Endothelial cell of umbilical vein (primary cell): ENCODE measurements around the gene USH1C. TPM values are rescaled to one million over a fixed set of nuclear protein-coding genes. Genes with fewer than 3 reads are reported as not detected.

Experiments
- BruUV-seq: library from RNA; stranded (reverse); fragments of 400-500 nt; replicated peaks from 2 replicates; lab custom pipeline; 2021; lab: Mats Ljungman, UMichigan
- CTCF ChIA-PET: fragments of 300-600, 350-600 bp; sonication (Branson Sonifier 250); formaldehyde crosslinking; loops from one replicate; lab custom pipeline; 2021; ENCODE audit warnings: antibody characterized with exemption, inconsistent platforms; lab: Charles Lee
- POLR2A ChIA-PET: fragments of 300-600, 350-600 bp; sonication (Branson Sonifier 250); formaldehyde crosslinking; loops from one replicate; lab custom pipeline; 2021; ENCODE audit warnings: antibody characterized with exemption, inconsistent platforms; lab: Charles Lee
- DNase-seq: peaks from one replicate; pipeline ENCODE4 v3.0.0-alpha.2; 2011; ENCODE audit warnings: low read depth, low spot score
- FAIRE-seq: peaks from 2 replicates; lab custom pipeline; 2011; peaks lifted over from hg19 to GRCh38; lab: Jason Lieb, UNC
- H2AFZ ChIP-seq: 2 replicates; pipeline ENCODE4 v1.6.0; 2012; ENCODE audit warnings: low read depth, low read length, control low read depth, inconsistent platforms
- H3K27ac ChIP-seq: 2 replicates; pipeline ENCODE4 v1.5.1; 2011; ENCODE audit warnings: low read depth, mild to moderate bottlenecking, control low read depth, low read length, moderate library complexity; ENCODE audit not compliant: insufficient read depth
- H3K27me3 ChIP-seq, 2 experiments: 2 replicates each; pipeline versions ENCODE4 v1.6.0 to v1.6.1; 2011; ENCODE audit warnings: low read length in 2 of 2, mixed read lengths in 1 of 2; ENCODE audit not compliant: control insufficient read depth in 2 of 2, insufficient read depth in 2 of 2
- H3K36me3 ChIP-seq, 2 experiments: 2 replicates in 1 of 2; 3 replicates in 1 of 2; pipeline ENCODE4 v1.5.1; 2011; ENCODE audit warnings: low read length in 2 of 2, mild to moderate bottlenecking in 1 of 2, moderate library complexity in 1 of 2; ENCODE audit not compliant: control insufficient read depth in 2 of 2, insufficient read depth in 2 of 2; ENCODE audit errors: extremely low read depth in 1 of 2
- H3K4me1 ChIP-seq: 3 replicates; pipeline ENCODE4 v1.5.1; 2011; ENCODE audit warnings: mild to moderate bottlenecking, low read length; ENCODE audit not compliant: control insufficient read depth, insufficient read depth; ENCODE audit errors: extremely low read depth
- H3K4me2 ChIP-seq: 2 replicates; pipeline ENCODE4 v1.6.1; 2011; ENCODE audit warnings: low read length, control low read depth, mixed read lengths; ENCODE audit not compliant: insufficient read depth
- H3K4me3 ChIP-seq, 3 experiments: fragments of 200-600 bp in 1 of 3; sonication (generic), shearing (Covaris generic) in 1 of 3; replicated peaks in 1 of 3; 2 replicates each; pipeline ENCODE4 v1.5.1; 2011 to 2016; ENCODE audit warnings: control low read depth in 3 of 3, low read length in 3 of 3, mild to moderate bottlenecking in 2 of 3, inconsistent platforms in 1 of 3, low read depth in 1 of 3, moderate library complexity in 1 of 3; ENCODE audit not compliant: insufficient read depth in 1 of 3
- H3K79me2 ChIP-seq: 2 replicates; pipeline ENCODE4 v1.6.0; 2012; ENCODE audit warnings: low read length, inconsistent platforms; ENCODE audit not compliant: control insufficient read depth, insufficient read depth
- H3K9ac ChIP-seq: replicated peaks from 2 replicates; pipeline ENCODE3; 2011; ENCODE audit warnings: low read length, control low read depth; ENCODE audit not compliant: insufficient read depth; ENCODE audit errors: extremely low read depth
- H3K9me1 ChIP-seq: replicated peaks from 3 replicates; pipeline ENCODE4 v1.6.0; 2011; ENCODE audit warnings: mild to moderate bottlenecking, low read length; ENCODE audit not compliant: control insufficient read depth, insufficient read depth; ENCODE audit errors: extremely low read depth
- H3K9me3 ChIP-seq: replicated peaks from 2 replicates; pipeline ENCODE4 v1.5.1; 2012; ENCODE audit warnings: low read length, inconsistent platforms; ENCODE audit not compliant: control insufficient read depth, insufficient read depth
- H4K20me1 ChIP-seq: replicated peaks from 2 replicates; pipeline ENCODE3; 2011; ENCODE audit warnings: mild to moderate bottlenecking, low read length; ENCODE audit not compliant: control insufficient read depth, insufficient read depth; ENCODE audit errors: extremely low read depth
- CTCF ChIP-seq, 2 donors: IDR thresholded peaks; 1 replicate in 1 of 2; 2 replicates in 1 of 2; pipeline ENCODE4 v1.5.1; 2011; ENCODE audit warnings: low read length in 2 of 2, mild to moderate bottlenecking in 2 of 2, moderate library complexity in 2 of 2, control low read depth in 1 of 2, inconsistent platforms in 1 of 2, low read depth in 1 of 2; ENCODE audit not compliant: insufficient read depth in 1 of 2; ENCODE audit errors: extremely low read depth in 1 of 2
- EZH2 ChIP-seq: IDR thresholded peaks from 2 replicates; pipeline ENCODE4 v1.6.1; 2012; ENCODE audit warnings: borderline replicate concordance, low read depth, mild to moderate bottlenecking, moderate library complexity, low read length, inconsistent platforms; ENCODE audit not compliant: severe bottlenecking
- FOS ChIP-seq: IDR thresholded peaks from 2 replicates; pipeline ENCODE4 v1.6.1; 2011; ENCODE audit warnings: mild to moderate bottlenecking, low read length, moderate library complexity, borderline replicate concordance; ENCODE audit not compliant: insufficient read depth
- GATA2 ChIP-seq: IDR thresholded peaks from 2 replicates; pipeline ENCODE4 v1.7.0; 2011; ENCODE audit warnings: low read depth, mild to moderate bottlenecking, moderate library complexity, mixed read lengths, low read length; ENCODE audit not compliant: insufficient read length, insufficient read depth
- JUN ChIP-seq: IDR thresholded peaks from 2 replicates; pipeline ENCODE4 v1.6.1; 2011; ENCODE audit warnings: borderline replicate concordance, low read depth; ENCODE audit not compliant: insufficient read length, insufficient read depth
- MYC ChIP-seq: IDR thresholded peaks from one replicate; pipeline ENCODE4 v1.6.1; 2011; ENCODE audit warnings: mild to moderate bottlenecking, low read depth, low read length
- POLR2A ChIP-seq: IDR thresholded peaks from 2 replicates; pipeline ENCODE4 v1.6.1; 2012; ENCODE audit warnings: low read depth, mild to moderate bottlenecking, control low read depth, low read length
- POLR2AphosphoS5 ChIP-seq: IDR thresholded peaks from 2 replicates; pipeline ENCODE4 v1.6.1; 2012; ENCODE audit warnings: low read depth, mild to moderate bottlenecking, control low read depth, low read length, moderate library complexity; ENCODE audit not compliant: insufficient read depth
- dilution Hi-C: fragments of 300-500 bp; cut with MboI; formaldehyde crosslinking; loops from one replicate; pipeline ENCODE4 v1.15.0; 2019; ENCODE audit warnings: low sequenced_read_pairs; ENCODE audit not compliant: extremely low pct_ligation_motif_present
- intact Hi-C: fragments of 100-400 bp; cut with micrococcal nuclease; formaldehyde crosslinking; loops from one replicate; pipeline ENCODE4 v1.10.0; 2022
- polyA plus RNA-seq, 4 experiments: library from polyadenylated mRNA; depleted of rRNA in 3 of 4; stranded (reverse) in 3 of 4; unstranded in 1 of 4; fragments of >200 nt; gene quantifications; 2 replicates each; pipeline versions ENCODE4 v1.2.1 to v1.2.3, GENCODE V29; 2011 to 2012; ENCODE audit warnings: missing spikeins in 1 of 4
- total RNA-seq: library from RNA; stranded (reverse); gene quantifications from 2 replicates; pipeline ENCODE4 v1.2.3, GENCODE V29; 2021
- TF ChIP-seq, protein P1 (sequence below): IDR thresholded peaks from 2 replicates; pipeline ENCODE4 v1.6.1; 2011; ENCODE audit not compliant: insufficient read depth, insufficient read length

Gene USH1C
- total and polyA plus RNA-seq, 2 donors (not counting 3 experiments of a cell fraction or from before 2014, with no cell fraction given) = not detected

- H3K27me3 ChIP-seq = peaks cover 6 to 11% of the 10 kb centered on the region in 2 experiments
- DNase-seq (no peak), FAIRE-seq (no peak)
- no peak overlapping the region for H3K9ac ChIP-seq
- no peak overlapping the region for H2AFZ ChIP-seq
- no peak overlapping the region for H3K27ac ChIP-seq
- no peaks in the 10 kb centered on the region for H3K9me1 ChIP-seq
- ChIA-PET POLR2A (no interaction called here), CTCF (interaction anchor here (1.7 kb wide), 1 partner anchor 38 kb away, joined by 3 read pairs; no protein-coding TSS in a partner anchor)
- dilution Hi-C loops = no loop called here
- no peaks in the 10 kb centered on the region for H3K36me3 ChIP-seq
- H3K4me1 ChIP-seq = no peaks in the 10 kb centered on the region
- no peak overlapping the region for H3K4me3 ChIP-seq
- no peak for TF ChIP-seq POLR2AphosphoS5
- TF ChIP-seq, protein P1, sequence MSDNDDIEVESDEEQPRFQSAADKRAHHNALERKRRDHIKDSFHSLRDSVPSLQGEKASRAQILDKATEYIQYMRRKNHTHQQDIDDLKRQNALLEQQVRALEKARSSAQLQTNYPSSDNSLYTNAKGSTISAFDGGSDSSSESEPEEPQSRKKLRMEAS = no peak
- TF ChIP-seq JUN = no peak
- no peak for TF ChIP-seq MYC
- TF ChIP-seq GATA2 = no peak
- no peak for TF ChIP-seq FOS
- no peak for TF ChIP-seq EZH2
- no peak for TF ChIP-seq CTCF (IDR thresholded peaks at IDR 0.05; ENCODE audit: extremely low read depth in 1 of 2, insufficient read depth in 1 of 2, low read depth in 1 of 2, low read length in 2 of 2)
- no peak for TF ChIP-seq POLR2A
- intact Hi-C loops = no loop called here
- no peaks in the 10 kb centered on the region for H3K9me3 ChIP-seq
- H4K20me1 ChIP-seq = no peaks in the 10 kb centered on the region
- no peaks in the 10 kb centered on the region for H3K79me2 ChIP-seq
- no TSS peak for BruUV-seq
- H3K4me2 ChIP-seq = no peak overlapping the region
Measured at GRCh38 chr11:17460406-17460805, 83.8 kb downstream of the USH1C start.
